GM12878 (cell line): ENCODE data around the gene USP5. TPM values are rescaled to one million over a fixed set of nuclear protein-coding genes. Genes with fewer than 3 reads are reported as not detected.

Experiments
- ATAC-seq: fragments of 200-7000 bp; cut with Tn5 transposase; 3 replicates; pipeline ENCODE4 v1.9.1; 2020; ENCODE audit warnings: mild to moderate bottlenecking, moderate library complexity
- BruUV-seq: library from RNA; stranded (reverse); fragments of 400-500 nt; replicated peaks from 2 replicates; lab custom pipeline; 2021; lab: Mats Ljungman, UMichigan
- CTCF ChIA-PET: fragments of 300-600 bp; sonication (Branson Sonifier 250); formaldehyde crosslinking; extraction: SDS; loops from one replicate; lab custom pipeline; 2021; ENCODE audit warnings: inconsistent platforms; lab: Yijun Ruan, JAX
- POLR2A ChIA-PET: fragments of 350-600 bp; formaldehyde crosslinking; extraction: SDS; loops from one replicate; lab custom pipeline; 2021; ENCODE audit warnings: inconsistent platforms; lab: Charles Lee
- RAD21 ChIA-PET: fragments of 300-600 bp; sonication (Branson Sonifier 250); formaldehyde crosslinking; loops from one replicate; lab custom pipeline; 2023; ENCODE audit warnings: antibody characterized with exemption; ENCODE audit not compliant: unreplicated experiment; lab: Charles Lee
- SMC1A ChIA-PET: fragments of 300-600 bp; sonication (Branson Sonifier 250); formaldehyde crosslinking; loops from one replicate; lab custom pipeline; 2023; ENCODE audit not compliant: unreplicated experiment, uncharacterized antibody; lab: Charles Lee
- DNase-seq: peaks from one replicate; pipeline ENCODE4 v3.0.0-alpha.2; 2011; ENCODE audit warnings: low read depth, low spot score
- FAIRE-seq: peaks from 3 replicates; lab custom pipeline; 2011; peaks lifted over from hg19 to GRCh38; lab: Jason Lieb, UNC
- H2AFZ ChIP-seq: 2 replicates; pipeline ENCODE4 v1.6.0; 2011; ENCODE audit warnings: low read depth, low read length, control low read depth; ENCODE audit not compliant: control insufficient read depth
- H3K27ac ChIP-seq: 2 replicates; pipeline ENCODE4 v1.5.1; 2011; ENCODE audit warnings: control low read depth; ENCODE audit not compliant: control insufficient read depth, insufficient read depth
- H3K27me3 ChIP-seq, 2 experiments: replicated peaks in 1 of 2; 2 replicates each; pipeline versions ENCODE4 v1.6.0 to v1.6.1; 2011; ENCODE audit warnings: low read length in 1 of 2; ENCODE audit not compliant: control insufficient read depth in 2 of 2, insufficient read depth in 2 of 2
- H3K36me3 ChIP-seq, 2 experiments: 2 replicates each; pipeline ENCODE4 v1.5.1; 2011; ENCODE audit warnings: low read length in 1 of 2; ENCODE audit not compliant: control insufficient read depth in 2 of 2, insufficient read depth in 2 of 2
- H3K4me1 ChIP-seq: 2 replicates; pipeline ENCODE4 v1.6.1; 2011; ENCODE audit warnings: mild to moderate bottlenecking, low read length, moderate library complexity, mixed read lengths; ENCODE audit not compliant: control insufficient read depth, insufficient read depth
- H3K4me2 ChIP-seq: 2 replicates; pipeline ENCODE4 v1.6.0; 2011; ENCODE audit warnings: control low read depth; ENCODE audit not compliant: control insufficient read depth, insufficient read depth
- H3K4me3 ChIP-seq: fragments of 200-600 bp; sonication (generic); 2 replicates; pipeline ENCODE4 v1.5.1; 2016
- H3K79me2 ChIP-seq: 2 replicates; pipeline ENCODE4 v1.6.0; 2011; ENCODE audit warnings: low read length; ENCODE audit not compliant: control insufficient read depth, insufficient read depth
- H3K9ac ChIP-seq: 2 replicates; pipeline ENCODE4 v1.8.0; 2011; ENCODE audit warnings: low read length, control low read depth, mixed read lengths; ENCODE audit not compliant: control insufficient read depth, insufficient read depth
- H3K9me3 ChIP-seq: replicated peaks from 3 replicates; pipeline ENCODE4 v1.5.1; 2011; ENCODE audit warnings: mild to moderate bottlenecking, low read length; ENCODE audit not compliant: control insufficient read depth, insufficient read depth
- H4K20me1 ChIP-seq: 2 replicates; pipeline ENCODE4 v1.6.0; 2011; ENCODE audit not compliant: control insufficient read depth, insufficient read depth
- BCL11A ChIP-seq: IDR thresholded peaks from 2 replicates; pipeline ENCODE4 v1.6.1; 2011; ENCODE audit warnings: low read depth, low read length
- IKZF1 ChIP-seq: fragments of 450-650 bp; conservative IDR thresholded peaks from 2 replicates; pipeline ENCODE4 v1.6.1; 2017; ENCODE audit warnings: antibody characterized with exemption, mild to moderate bottlenecking
- RFX5 ChIP-seq: IDR thresholded peaks from 2 replicates; pipeline ENCODE4 v1.6.1; 2011; ENCODE audit warnings: low read depth, low read length, improper control_type of control experiment
- RUNX3 ChIP-seq: IDR thresholded peaks from 2 replicates; pipeline ENCODE4 v1.6.1; 2012; ENCODE audit warnings: low read length, inconsistent platforms
- WGBS: methylation state at CpG from one replicate; pipeline ENCODE4 v1.1.6; 2016; ENCODE audit warnings: low lambda C conversion rate; ENCODE audit not compliant: insufficient replicate concordance, insufficient coverage; ENCODE audit errors: missing lambda C conversion rate; 5-methylcytosine and 5-hydroxymethylcytosine counted together
- in situ Hi-C: fragments of 300-500 bp; cut with MboI; formaldehyde crosslinking; loops from 9 replicates; pipeline ENCODE4 v1.14.3; 2018; ENCODE audit warnings: mixed read lengths
- intact Hi-C: fragments of 100-400 bp; cut with micrococcal nuclease; formaldehyde crosslinking; loops from one replicate; pipeline ENCODE4 v1.14.2; 2022; ENCODE audit not compliant: unreplicated experiment
- polyA plus RNA-seq, 11 experiments: library from polyadenylated mRNA; depleted of rRNA in 4 of 11; unstranded in 6 of 11; stranded (reverse) in 5 of 11; fragments of >200 nt; fragmentation: Nextera tagmentation in 4 of 11; fragmentation: Illumina TruSeq in 1 of 11; extraction: Ambion mirVana in 4 of 11; extraction: Trizol in 1 of 11; gene quantifications; 1 replicate in 1 of 11; 2 replicates in 10 of 11; pipeline versions ENCODE4 v1.2.1 to v1.2.3, GENCODE V29; 2011 to 2016; ENCODE audit warnings: inconsistent platforms in 2 of 11, missing spikeins in 2 of 11, low read depth in 1 of 11
- total RNA-seq, 4 experiments: library from RNA; depleted of rRNA in 3 of 4; stranded (reverse); fragments of >200 nt in 3 of 4; fragmentation: Illumina TruSeq in 1 of 4; extraction: Trizol in 1 of 4; gene quantifications; 2 replicates each; pipeline versions ENCODE4 v1.2.1 to v1.2.3, GENCODE V29; 2013 to 2021
- TF ChIP-seq, protein P1 (sequence below): fragments of 450-650 bp; IDR thresholded peaks from 2 replicates; pipeline ENCODE4 v1.6.1; 2017; ENCODE audit warnings: mild to moderate bottlenecking, moderate library complexity

Gene USP5
- total and polyA plus RNA-seq, 10 of the 15 experiments (the other 5 are each of a cell fraction or from before 2014, with no cell fraction given): 2.5 to 124 (median 74.6) TPM

DNA sequence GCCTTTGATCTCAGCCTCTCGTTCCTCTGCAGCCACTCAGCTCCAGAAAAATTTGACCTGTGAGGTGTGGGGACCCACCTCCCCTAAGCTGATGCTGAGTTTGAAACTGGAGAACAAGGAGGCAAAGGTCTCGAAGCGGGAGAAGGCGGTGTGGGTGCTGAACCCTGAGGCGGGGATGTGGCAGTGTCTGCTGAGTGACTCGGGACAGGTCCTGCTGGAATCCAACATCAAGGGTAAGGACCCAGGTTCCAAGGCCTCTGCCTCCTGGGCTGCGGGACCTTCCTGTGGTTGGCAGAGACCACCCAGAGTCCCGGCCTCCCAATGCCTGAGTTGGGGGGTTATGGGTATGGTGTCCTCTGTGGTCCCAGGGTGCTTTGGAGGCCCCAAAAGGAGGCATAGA lies 34.9 kb upstream of the USP5 start:
- H3K4me1 ChIP-seq: peaks cover 4% of the 10 kb centered on the region; the same call in 1 of the 2 replicates
- H3K4me2 ChIP-seq: no peak overlapping the region
- intact Hi-C loops (no loop called here), in situ Hi-C loops (no loop called here)
- H3K79me2 ChIP-seq: no peaks in the 10 kb centered on the region
- RAD21 ChIA-PET: no interaction called here
- TF ChIP-seq, protein P1, sequence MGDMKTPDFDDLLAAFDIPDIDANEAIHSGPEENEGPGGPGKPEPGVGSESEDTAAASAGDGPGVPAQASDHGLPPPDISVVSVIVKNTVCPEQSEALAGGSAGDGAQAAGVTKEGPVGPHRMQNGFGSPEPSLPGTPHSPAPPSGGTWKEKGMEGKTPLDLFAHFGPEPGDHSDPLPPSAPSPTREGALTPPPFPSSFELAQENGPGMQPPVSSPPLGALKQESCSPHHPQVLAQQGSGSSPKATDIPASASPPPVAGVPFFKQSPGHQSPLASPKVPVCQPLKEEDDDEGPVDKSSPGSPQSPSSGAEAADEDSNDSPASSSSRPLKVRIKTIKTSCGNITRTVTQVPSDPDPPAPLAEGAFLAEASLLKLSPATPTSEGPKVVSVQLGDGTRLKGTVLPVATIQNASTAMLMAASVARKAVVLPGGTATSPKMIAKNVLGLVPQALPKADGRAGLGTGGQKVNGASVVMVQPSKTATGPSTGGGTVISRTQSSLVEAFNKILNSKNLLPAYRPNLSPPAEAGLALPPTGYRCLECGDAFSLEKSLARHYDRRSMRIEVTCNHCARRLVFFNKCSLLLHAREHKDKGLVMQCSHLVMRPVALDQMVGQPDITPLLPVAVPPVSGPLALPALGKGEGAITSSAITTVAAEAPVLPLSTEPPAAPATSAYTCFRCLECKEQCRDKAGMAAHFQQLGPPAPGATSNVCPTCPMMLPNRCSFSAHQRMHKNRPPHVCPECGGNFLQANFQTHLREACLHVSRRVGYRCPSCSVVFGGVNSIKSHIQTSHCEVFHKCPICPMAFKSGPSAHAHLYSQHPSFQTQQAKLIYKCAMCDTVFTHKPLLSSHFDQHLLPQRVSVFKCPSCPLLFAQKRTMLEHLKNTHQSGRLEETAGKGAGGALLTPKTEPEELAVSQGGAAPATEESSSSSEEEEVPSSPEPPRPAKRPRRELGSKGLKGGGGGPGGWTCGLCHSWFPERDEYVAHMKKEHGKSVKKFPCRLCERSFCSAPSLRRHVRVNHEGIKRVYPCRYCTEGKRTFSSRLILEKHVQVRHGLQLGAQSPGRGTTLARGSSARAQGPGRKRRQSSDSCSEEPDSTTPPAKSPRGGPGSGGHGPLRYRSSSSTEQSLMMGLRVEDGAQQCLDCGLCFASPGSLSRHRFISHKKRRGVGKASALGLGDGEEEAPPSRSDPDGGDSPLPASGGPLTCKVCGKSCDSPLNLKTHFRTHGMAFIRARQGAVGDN: no peak
- TF ChIP-seq RUNX3 (no peak), BCL11A (no peak), RFX5 (no peak), IKZF1 (no peak)
- no peak for FAIRE-seq
- ATAC-seq: no peak
- H3K27ac ChIP-seq: no peak overlapping the region
- no peaks in the 10 kb centered on the region for H4K20me1 ChIP-seq
- H2AFZ ChIP-seq: no peak overlapping the region
- CTCF ChIA-PET: no interaction called here
- SMC1A ChIA-PET: no interaction called here
- H3K36me3 ChIP-seq: no peaks in the 10 kb centered on the region
- no peak for DNase-seq
- H3K9me3 ChIP-seq: no peaks in the 10 kb centered on the region
- H3K4me3 ChIP-seq: no peak overlapping the region
- POLR2A ChIA-PET: no interaction called here
- 40% methylated on average over 8 of the region's 8 CpGs for WGBS
- H3K9ac ChIP-seq: no peak overlapping the region
- BruUV-seq: no TSS peak
- peaks cover 2 to 8% of the 10 kb centered on the region in 2 experiments for H3K27me3 ChIP-seq
